Measurements from ENCODE around the gene BCL11B.

The BCL11B gene

GRCh38 chr14:99133636-99134515 is 138.1 kb downstream of the BCL11B start:
- no peak for DNase-seq (ENCODE audit: low read depth)

GRCh38 chr14:99132821-99133635 is 139.0 kb downstream of the BCL11B start:
- DNase-seq (ENCODE audit: low read depth), result no peak
- no peak overlapping the region for H3K4me3 ChIP-seq (ENCODE audit: low read depth, low read length)

More at GRCh38 chr14:99133636-99134515, 138.1 kb downstream of the BCL11B start:
- no peak overlapping the region for H3K4me3 ChIP-seq (ENCODE audit: low read depth, low read length)

- no peak for DNase-seq (ENCODE audit: low read depth)
- no peak overlapping the region for H3K4me3 ChIP-seq (ENCODE audit: low read depth, low read length)
These were observed 140.2 kb downstream of the BCL11B start for GRCh38 chr14:99131632-99132271.

- no peak for DNase-seq (ENCODE audit: low read depth)
- no peak overlapping the region for H3K4me3 ChIP-seq (ENCODE audit: low read depth, low read length)
These were observed 142.0 kb downstream of the BCL11B start for GRCh38 chr14:99129998-99130397.

GRCh38 chr14:99129211-99129696 is 142.7 kb downstream of the BCL11B start:
- no peak overlapping the region for H3K4me3 ChIP-seq (ENCODE audit: low read depth, low read length)
- no peak for DNase-seq (ENCODE audit: low read depth)

GRCh38 chr14:99128185-99128584 is 143.8 kb downstream of the BCL11B start:
- H3K4me3 ChIP-seq (ENCODE audit: low read depth, low read length), result no peak overlapping the region
- DNase-seq (ENCODE audit: low read depth), result no peak

GRCh38 chr14:99127651-99128167 is 144.3 kb downstream of the BCL11B start:
- H3K4me3 ChIP-seq (ENCODE audit: low read depth, low read length), result no peak overlapping the region
- DNase-seq (ENCODE audit: low read depth), result peak; percentile 5

GRCh38 chr14:99125616-99126431 is 146.2 kb downstream of the BCL11B start:
- no peak for DNase-seq (ENCODE audit: low read depth)
- no peak overlapping the region for H3K4me3 ChIP-seq (ENCODE audit: low read depth, low read length)

GRCh38 chr14:99125113-99125512 is 146.9 kb downstream of the BCL11B start:
- DNase-seq (ENCODE audit: low read depth), result no peak

GRCh38 chr14:99124482-99125105 is 147.4 kb downstream of the BCL11B start:
- no peak for DNase-seq (ENCODE audit: low read depth)
- H3K4me3 ChIP-seq (ENCODE audit: low read depth, low read length), result no peak overlapping the region

More at GRCh38 chr14:99125113-99125512, 146.9 kb downstream of the BCL11B start:
- no peak overlapping the region for H3K4me3 ChIP-seq (ENCODE audit: low read depth, low read length)

GRCh38 chr14:99123208-99123870 is 148.7 kb downstream of the BCL11B start:
- DNase-seq (ENCODE audit: low read depth), result no peak
- no peak overlapping the region for H3K4me3 ChIP-seq (ENCODE audit: low read depth, low read length)

- no peak for DNase-seq (ENCODE audit: low read depth)
- H3K4me3 ChIP-seq (ENCODE audit: low read depth, low read length), result no peak overlapping the region
These were observed 149.4 kb downstream of the BCL11B start for GRCh38 chr14:99122521-99123125.

- no peak overlapping the region for H3K4me3 ChIP-seq (ENCODE audit: low read depth, low read length)
- no peak for DNase-seq (ENCODE audit: low read depth)
These were observed 150.6 kb downstream of the BCL11B start for GRCh38 chr14:99121319-99121875.

GRCh38 chr14:99120526-99121318 is 151.3 kb downstream of the BCL11B start:
- no peak overlapping the region for H3K4me3 ChIP-seq (ENCODE audit: low read depth, low read length)

GRCh38 chr14:99119554-99120525 is 152.2 kb downstream of the BCL11B start:
- no peak overlapping the region for H3K4me3 ChIP-seq (ENCODE audit: low read depth, low read length)
- DNase-seq (ENCODE audit: low read depth), result no peak

More at GRCh38 chr14:99120526-99121318, 151.3 kb downstream of the BCL11B start:
- no peak for DNase-seq (ENCODE audit: low read depth)

Data from skeletal muscle cell (primary cell).